NT2/D1 (cell line): ENCODE results near the gene KIAA1549.

Source experiments
- YY1 ChIP-seq: IDR thresholded peaks from 2 replicates; pipeline ENCODE4 v1.6.1; 2011; ENCODE audit not compliant: insufficient read length, insufficient read depth
- ZNF274 ChIP-seq: IDR thresholded peaks from 2 replicates; pipeline ENCODE4 v1.6.1; 2011; ENCODE audit warnings: mild to moderate bottlenecking, low read depth, low read length

DNA sequence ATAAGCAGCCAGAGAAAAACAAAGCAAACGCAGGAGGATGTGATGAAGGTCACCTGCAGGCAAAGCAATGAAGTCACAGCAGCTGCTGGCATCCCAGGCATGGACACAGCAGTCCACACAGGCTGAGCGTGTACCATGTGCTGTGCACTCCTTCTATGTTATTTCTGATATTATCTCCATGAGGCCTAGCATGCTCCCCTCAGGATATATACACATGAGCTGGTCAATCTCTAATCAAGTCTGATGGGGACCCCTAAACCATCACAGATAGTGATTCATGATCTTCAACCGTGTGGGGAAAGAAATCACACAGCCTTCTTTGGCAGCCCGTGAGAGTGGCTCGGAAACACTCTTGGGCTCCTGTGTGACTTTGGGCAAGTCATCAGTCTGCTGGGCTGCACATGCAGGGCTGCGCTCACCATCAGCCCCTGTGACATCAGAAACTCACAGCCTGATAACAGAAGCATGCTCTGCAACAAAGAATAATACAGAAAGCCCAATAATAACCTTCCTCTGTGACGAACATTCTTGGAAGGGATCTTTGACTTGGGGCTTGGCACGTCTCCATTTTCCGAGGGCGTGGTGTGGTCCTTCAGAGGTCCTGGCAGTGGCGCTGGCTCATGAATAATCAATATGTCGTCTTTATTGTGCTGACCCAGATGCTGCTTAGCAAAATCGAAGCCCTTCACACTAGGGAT is 100.2 kb downstream of the KIAA1549 start:
- TF ChIP-seq YY1: no peak
- no peak for TF ChIP-seq ZNF274
